Glomerular endothelial cell (primary cell): ENCODE measurements around the gene DEAF1. TPM values are rescaled to one million over a fixed set of nuclear protein-coding genes. Genes with fewer than 3 reads are reported as not detected.
"Not testable (repeated sequence)": the region's sequence is repeated elsewhere in the genome, so short reads cannot be mapped to it uniquely, and the experiment has no call there.

ENCODE experiments used
- DNase-seq: peaks from one replicate; pipeline ENCODE4 v3.0.0-alpha.2; 2011; ENCODE audit warnings: low read depth, low spot score; ENCODE audit errors: extremely low read depth
- total RNA-seq: library from RNA; depleted of rRNA; stranded (reverse); fragments of >200 nt; gene quantifications from 2 replicates; pipeline ENCODE4 v1.2.3, GENCODE V29; 2015

DEAF1 gene
- total RNA-seq, 1 donor from 2014 or later, result 58.0 TPM

- no peak for DNase-seq
These were observed 14.1 kb downstream of the DEAF1 start for GRCh38 chr11:680970-681369.

- DNase-seq, result no peak
These were observed 14.5 kb downstream of the DEAF1 start for GRCh38 chr11:680476-680875.

GRCh38 chr11:679271-680207 is 15.5 kb downstream of the DEAF1 start:
- DNase-seq, result no peak

GRCh38 chr11:678297-678696 is 16.7 kb downstream of the DEAF1 start:
- DNase-seq, result no peak

GRCh38 chr11:674406-674805 is 20.6 kb downstream of the DEAF1 start:
- DNase-seq, result no peak

- DNase-seq, result no peak
These were observed 21.2 kb downstream of the DEAF1 start for GRCh38 chr11:673866-674265.

- DNase-seq, result no peak
These were observed 29.2 kb downstream of the DEAF1 start for GRCh38 chr11:665704-666281.

- DNase-seq, result no peak
These were observed 29.8 kb downstream of the DEAF1 start for GRCh38 chr11:665062-665703.

- no peak for DNase-seq
These were observed 32.2 kb downstream of the DEAF1 start for GRCh38 chr11:662689-663274.

- DNase-seq, result no peak
These were observed 34.2 kb downstream of the DEAF1 start for GRCh38 chr11:660681-661444.

- no peak for DNase-seq
These were observed 34.7 kb downstream of the DEAF1 start for GRCh38 chr11:660281-660680.

- DNase-seq, result no peak
These were observed 35.4 kb downstream of the DEAF1 start for GRCh38 chr11:659532-660085.

GRCh38 chr11:657691-658126 is 37.3 kb downstream of the DEAF1 start:
- DNase-seq, result no peak

- DNase-seq, result no peak
These were observed 38.2 kb downstream of the DEAF1 start for GRCh38 chr11:656866-657265.

GRCh38 chr11:656426-656825 is 38.6 kb downstream of the DEAF1 start:
- no peak for DNase-seq

- no peak for DNase-seq
These were observed 39.8 kb downstream of the DEAF1 start for GRCh38 chr11:655036-655726.

GRCh38 chr11:654444-654843 is 40.6 kb downstream of the DEAF1 start:
- DNase-seq, result not testable (repeated sequence)

- DNase-seq, result no peak
These were observed 41.2 kb downstream of the DEAF1 start for GRCh38 chr11:653837-654236.

- not testable (repeated sequence) for DNase-seq
These were observed 41.9 kb downstream of the DEAF1 start for GRCh38 chr11:653136-653535.

- no peak for DNase-seq
These were observed 44.5 kb downstream of the DEAF1 start for GRCh38 chr11:650482-650881.
